Heart right ventricle (tissue), 16 donors: Measurements from ENCODE around the gene TYMP. TPM values are rescaled to one million over a fixed set of nuclear protein-coding genes. Genes with fewer than 3 reads are reported as not detected.
A peak's percentile ranks its signal among the peaks of the same experiment; 100 is the strongest.

Experiments
- ATAC-seq, 8 donors: fragments of 200-7000 bp; cut with Tn5 transposase; one replicate each; pipeline ENCODE4 v1.9.1; 2020; ENCODE audit warnings: mild to moderate bottlenecking in 8 of 8, moderate library complexity in 8 of 8, moderate number of reproducible peaks in 1 of 8
- DNase-seq, 2 donors: peaks; one replicate each; pipeline ENCODE4 v3.0.0-alpha.2; 2020
- H3K27ac ChIP-seq, 10 donors: fragments of 200-600 bp; sonication (generic) in 2 of 10; one replicate each; pipeline versions ENCODE4 v1.5.0 to v1.8.0; 2020 to 2022; ENCODE audit warnings: mild to moderate bottlenecking in 3 of 10
- H3K27me3 ChIP-seq, 7 donors: fragments of 200-600 bp; one replicate each; pipeline ENCODE4 v1.8.0; 2021 to 2022; ENCODE audit warnings: mild to moderate bottlenecking in 2 of 7
- H3K36me3 ChIP-seq, 9 donors: fragments of 200-600 bp; sonication (generic) in 1 of 9; one replicate each; pipeline versions ENCODE4 v1.5.0 to v1.8.0; 2020 to 2022; ENCODE audit warnings: mild to moderate bottlenecking in 2 of 9
- H3K4me1 ChIP-seq, 9 donors: fragments of 200-600 bp; sonication (generic) in 1 of 9; one replicate each; pipeline versions ENCODE4 v1.5.0 to v1.8.0; 2020 to 2022; ENCODE audit warnings: mild to moderate bottlenecking in 4 of 9
- H3K4me3 ChIP-seq, 10 donors: fragments of 200-600 bp; sonication (generic) in 2 of 10; one replicate each; pipeline versions ENCODE4 v1.5.0 to v1.8.0; 2020 to 2022; ENCODE audit warnings: mild to moderate bottlenecking in 7 of 10, moderate library complexity in 2 of 10
- H3K9me3 ChIP-seq, 11 donors: fragments of 200-600 bp in 10 of 11; sonication (generic) in 2 of 11; one replicate each; pipeline versions ENCODE4 v1.5.0 to v1.8.0; 2013 to 2022; ENCODE audit warnings: mild to moderate bottlenecking in 2 of 11, control low read depth in 1 of 11, moderate library complexity in 1 of 11
- CTCF ChIP-seq, 9 donors: fragments of 200-600 bp; sonication (generic) in 2 of 9; IDR thresholded peaks; one replicate each; pipeline versions ENCODE4 v1.5.0 to v1.8.0; 2021 to 2022; ENCODE audit warnings: antibody characterized with exemption in 9 of 9, mild to moderate bottlenecking in 5 of 9, moderate library complexity in 1 of 9
- WGBS, 2 donors: extraction: QIAGEN DNeasy Blood & Tissue Kit; methylation state at CpG; one replicate each; pipeline ENCODE4 v1.1.7; 2013; ENCODE audit warnings: inconsistent platforms in 1 of 2; 5-methylcytosine and 5-hydroxymethylcytosine counted together
- intact Hi-C, 10 donors: fragments of 100-400 bp; cut with DNase I; formaldehyde crosslinking; loops; one replicate each; pipeline versions ENCODE4 v1.11.1 to v1.14.2; 2022
- polyA plus RNA-seq, 2 donors: library from polyadenylated mRNA; stranded (reverse); fragments of 200-250 nt; gene quantifications; one replicate each; pipeline ENCODE4 v1.2.3, GENCODE V29; 2013
- total RNA-seq, 10 donors: library from RNA; stranded (reverse); fragmentation: NEBNext Ultra II Directional in 3 of 10; extraction: Animal tissue kit (Norgen Biotek cat#: 25700) in 3 of 10; gene quantifications; one replicate each; pipeline versions ENCODE4 v1.2.1 to v1.2.4, GENCODE V29; 2021 to 2023
- donor health status: Arrhythmogenic right ventricular cardiomyopathy.
- donor health status: ischemic (EF 13 %, LVEDD 7.1; RV severe dilation, severe dysfunction).
- donor health status: healthy with polysubstance abuse.
- donor health status: DM: no; HTN: yes; CAD: no.
- donor health status: DM: no; HTN: no; CAD: no.
- donor health status: ischemic (EF 25% LVEDD 6.9; RV normal size, moderate dysfunction).
- donor health status: ischemic (EF 25% LVEDD 5.7; RV mildly dilated, moderate dysfunction).
- donor health status: healthy.
- donor health status: DM: yes; HTN: yes; CAD: no.
- donor health status: Ischemic cardiomyopathy.
- donor health status: ischemic (EF 35%, LVEDD 5.7; RV mildly dilated, moderate dysfunction).
- donor health status: nonischemic (EF 11% LVEDD 7.7; RV severe dilation, severe dysfunction).
- donor health status: DM: yes; HTN: yes; CAD: no.
- donor health status: PGD.
- donor health status: ischemic (EF 29% LVEDD 5.4; RV normal size, mild dysfunction).
- donor health status: nonischemic (EF 23%, LVEDD 6.1; RV moderate dilation, normal function).

Gene TYMP
- total and polyA plus RNA-seq, 12 donors = 8.4 to 113 (median 17.3) TPM

GRCh38 chr22:50487290-50488005 is 42.4 kb downstream of the TYMP start:
- H3K9me3 ChIP-seq = no peaks in the 10 kb centered on the region
- no peak overlapping the region for H3K4me3 ChIP-seq
- peak in 2 of 8 donors; percentile 9 to 12 for ATAC-seq
- intact Hi-C loops = no loop called here
- peaks cover 5 to 46% (median 41%) of the 10 kb centered on the region in 7 donors for H3K27me3 ChIP-seq
- WGBS, 2 donors = 78 to 80% methylated on average over 23 of the region's 23 CpGs
- H3K4me1 ChIP-seq = peaks cover 0 to 1% (median 0%) of the 10 kb centered on the region in 9 donors
- no peak overlapping the region for H3K27ac ChIP-seq
- H3K36me3 ChIP-seq = no peaks in the 10 kb centered on the region
- no peak for TF ChIP-seq CTCF (IDR thresholded peaks at IDR 0.05)
- DNase-seq = no peak

- no peak for TF ChIP-seq CTCF (IDR thresholded peaks at IDR 0.05)
- Histone ChIP-seq H3K36me3 (no peaks in the 10 kb centered on the region), H3K9me3 (no peaks in the 10 kb centered on the region), H3K27ac (no peak within 1 kb of the TSS), H3K27me3 (peaks cover 12 to 53% (median 48%) of the 10 kb centered on the region in 7 donors), H3K4me3 (no peak within 1 kb of the TSS), H3K4me1 (peaks cover 0 to 9% (median 6%) of the 10 kb centered on the region in 9 donors)
- ATAC-seq (no peak), DNase-seq (no peak)
- intact Hi-C loops = no loop called here
- WGBS, 2 donors = 62 to 65% methylated on average over 23 of the region's 23 CpGs
Observed at GRCh38 chr22:50486561-50487289, 43.1 kb downstream of the TYMP start, which contains the start of gene MIOX. MIOX (plus strand) TSS chr22:50486859; CDS start chr22:50486898, 39 bp downstream.

GRCh38 chr22:50485221-50486131 is 44.3 kb downstream of the TYMP start:
- H3K27me3 ChIP-seq = peaks cover 23 to 66% (median 61%) of the 10 kb centered on the region in 7 donors
- H3K27ac ChIP-seq = no peak overlapping the region
- H3K36me3 ChIP-seq = no peaks in the 10 kb centered on the region
- TF ChIP-seq CTCF (IDR thresholded peaks at IDR 0.05) = no peak
- DNase-seq = no peak
- no peak overlapping the region for H3K4me3 ChIP-seq
- H3K9me3 ChIP-seq = no peaks in the 10 kb centered on the region
- 60 to 66% methylated on average over 29 of the region's 29 CpGs for WGBS, 2 donors
- peak in 3 of 8 donors; percentile 5 to 38 (median 32) for ATAC-seq
- peaks cover 0 to 16% (median 11%) of the 10 kb centered on the region in 9 donors for H3K4me1 ChIP-seq
- intact Hi-C loops = no loop called here
